ENCODE results near the gene PILRA. TPM values are rescaled to one million over a fixed set of nuclear protein-coding genes. Genes with fewer than 3 reads are reported as not detected.

Gene PILRA
- total and polyA plus RNA-seq, 2 experiments from 2014 or later, result 0.38 to 5.3 TPM

DNA sequence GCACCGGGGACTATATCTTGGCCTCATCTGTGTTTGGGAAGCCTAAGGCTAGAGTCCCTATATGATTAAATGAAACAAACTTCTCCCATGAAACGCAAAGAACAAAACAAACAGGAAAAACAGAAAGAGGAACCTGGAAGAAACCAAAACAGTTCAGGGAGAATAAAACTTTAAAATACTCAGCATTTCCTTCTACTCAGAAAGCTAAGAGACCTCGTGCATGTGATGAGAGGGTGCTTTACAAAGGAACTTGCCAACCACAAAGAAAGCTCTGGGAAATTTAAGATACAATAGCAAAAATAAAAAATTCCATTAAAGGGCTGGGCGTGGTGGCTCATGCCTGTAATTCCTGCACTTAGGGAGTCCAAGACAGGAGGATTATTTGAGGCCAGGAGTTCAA lies 6.9 kb downstream of the PILRA start:
- peaks cover 12% of the 10 kb centered on the region; the same call in 1 of the 2 replicates for H3K27me3 ChIP-seq (ENCODE audit: insufficient read depth)
- no peaks in the 10 kb centered on the region for H3F3A ChIP-seq (replicated peaks; ENCODE audit: low read depth)
- no peaks in the 10 kb centered on the region for H3K4me1 ChIP-seq (ENCODE audit: insufficient read depth)
- DNase-seq (ENCODE audit: low spot score) (no peak), ATAC-seq (no peak)
- no peaks in the 10 kb centered on the region for H3K79me2 ChIP-seq (replicated peaks; ENCODE audit: insufficient read depth)
- Mint-ChIP-seq H3K4me1 (no peaks in the 10 kb centered on the region), H3K36me3 (ENCODE audit: low read depth) (no peaks in the 10 kb centered on the region; the same call in 2 of the 3 replicates), H3K9me3 (no peaks in the 10 kb centered on the region; the same call in 2 of the 3 replicates), H3K27ac (no peak overlapping the region), H3K27me3 (ENCODE audit: insufficient read depth, low read depth, poor library complexity) (peaks cover 9% of the 10 kb centered on the region), H3K4me3 (no peak overlapping the region)
- no peaks in the 10 kb centered on the region for H3K36me3 ChIP-seq (ENCODE audit: insufficient read depth)
- no peak overlapping the region for H3K4me2 ChIP-seq
- no peak overlapping the region for H3K27ac ChIP-seq (ENCODE audit: low read depth)
- 0 out of 2 replicates have a peak, but pooled peaks cover 4% of the 10 kb centered on the region for H3K9me2 ChIP-seq (ENCODE audit: insufficient read depth)
- H2AFZ ChIP-seq, result no peak overlapping the region
- H3K4me3 ChIP-seq, result no peak overlapping the region
- H4K20me1 ChIP-seq (replicated peaks; ENCODE audit: insufficient read depth), result no peaks in the 10 kb centered on the region
- TF ChIP-seq ZNF331 (CRISPR knock-in tag; IDR thresholded peaks at IDR 0.05; ENCODE audit: low read depth) (no peak), EZH2phosphoT487 (IDR thresholded peaks at IDR 0.05; ENCODE audit: unreplicated experiment) (no peak), NANOG (IDR thresholded peaks at IDR 0.05; ENCODE audit: borderline replicate concordance) (no peak), JUNB (IDR thresholded peaks at IDR 0.05; ENCODE audit: unreplicated experiment) (no peak), ZNF114 (CRISPR knock-in tag; IDR thresholded peaks at IDR 0.05) (no peak)
- TF ChIP-seq, protein P1, sequence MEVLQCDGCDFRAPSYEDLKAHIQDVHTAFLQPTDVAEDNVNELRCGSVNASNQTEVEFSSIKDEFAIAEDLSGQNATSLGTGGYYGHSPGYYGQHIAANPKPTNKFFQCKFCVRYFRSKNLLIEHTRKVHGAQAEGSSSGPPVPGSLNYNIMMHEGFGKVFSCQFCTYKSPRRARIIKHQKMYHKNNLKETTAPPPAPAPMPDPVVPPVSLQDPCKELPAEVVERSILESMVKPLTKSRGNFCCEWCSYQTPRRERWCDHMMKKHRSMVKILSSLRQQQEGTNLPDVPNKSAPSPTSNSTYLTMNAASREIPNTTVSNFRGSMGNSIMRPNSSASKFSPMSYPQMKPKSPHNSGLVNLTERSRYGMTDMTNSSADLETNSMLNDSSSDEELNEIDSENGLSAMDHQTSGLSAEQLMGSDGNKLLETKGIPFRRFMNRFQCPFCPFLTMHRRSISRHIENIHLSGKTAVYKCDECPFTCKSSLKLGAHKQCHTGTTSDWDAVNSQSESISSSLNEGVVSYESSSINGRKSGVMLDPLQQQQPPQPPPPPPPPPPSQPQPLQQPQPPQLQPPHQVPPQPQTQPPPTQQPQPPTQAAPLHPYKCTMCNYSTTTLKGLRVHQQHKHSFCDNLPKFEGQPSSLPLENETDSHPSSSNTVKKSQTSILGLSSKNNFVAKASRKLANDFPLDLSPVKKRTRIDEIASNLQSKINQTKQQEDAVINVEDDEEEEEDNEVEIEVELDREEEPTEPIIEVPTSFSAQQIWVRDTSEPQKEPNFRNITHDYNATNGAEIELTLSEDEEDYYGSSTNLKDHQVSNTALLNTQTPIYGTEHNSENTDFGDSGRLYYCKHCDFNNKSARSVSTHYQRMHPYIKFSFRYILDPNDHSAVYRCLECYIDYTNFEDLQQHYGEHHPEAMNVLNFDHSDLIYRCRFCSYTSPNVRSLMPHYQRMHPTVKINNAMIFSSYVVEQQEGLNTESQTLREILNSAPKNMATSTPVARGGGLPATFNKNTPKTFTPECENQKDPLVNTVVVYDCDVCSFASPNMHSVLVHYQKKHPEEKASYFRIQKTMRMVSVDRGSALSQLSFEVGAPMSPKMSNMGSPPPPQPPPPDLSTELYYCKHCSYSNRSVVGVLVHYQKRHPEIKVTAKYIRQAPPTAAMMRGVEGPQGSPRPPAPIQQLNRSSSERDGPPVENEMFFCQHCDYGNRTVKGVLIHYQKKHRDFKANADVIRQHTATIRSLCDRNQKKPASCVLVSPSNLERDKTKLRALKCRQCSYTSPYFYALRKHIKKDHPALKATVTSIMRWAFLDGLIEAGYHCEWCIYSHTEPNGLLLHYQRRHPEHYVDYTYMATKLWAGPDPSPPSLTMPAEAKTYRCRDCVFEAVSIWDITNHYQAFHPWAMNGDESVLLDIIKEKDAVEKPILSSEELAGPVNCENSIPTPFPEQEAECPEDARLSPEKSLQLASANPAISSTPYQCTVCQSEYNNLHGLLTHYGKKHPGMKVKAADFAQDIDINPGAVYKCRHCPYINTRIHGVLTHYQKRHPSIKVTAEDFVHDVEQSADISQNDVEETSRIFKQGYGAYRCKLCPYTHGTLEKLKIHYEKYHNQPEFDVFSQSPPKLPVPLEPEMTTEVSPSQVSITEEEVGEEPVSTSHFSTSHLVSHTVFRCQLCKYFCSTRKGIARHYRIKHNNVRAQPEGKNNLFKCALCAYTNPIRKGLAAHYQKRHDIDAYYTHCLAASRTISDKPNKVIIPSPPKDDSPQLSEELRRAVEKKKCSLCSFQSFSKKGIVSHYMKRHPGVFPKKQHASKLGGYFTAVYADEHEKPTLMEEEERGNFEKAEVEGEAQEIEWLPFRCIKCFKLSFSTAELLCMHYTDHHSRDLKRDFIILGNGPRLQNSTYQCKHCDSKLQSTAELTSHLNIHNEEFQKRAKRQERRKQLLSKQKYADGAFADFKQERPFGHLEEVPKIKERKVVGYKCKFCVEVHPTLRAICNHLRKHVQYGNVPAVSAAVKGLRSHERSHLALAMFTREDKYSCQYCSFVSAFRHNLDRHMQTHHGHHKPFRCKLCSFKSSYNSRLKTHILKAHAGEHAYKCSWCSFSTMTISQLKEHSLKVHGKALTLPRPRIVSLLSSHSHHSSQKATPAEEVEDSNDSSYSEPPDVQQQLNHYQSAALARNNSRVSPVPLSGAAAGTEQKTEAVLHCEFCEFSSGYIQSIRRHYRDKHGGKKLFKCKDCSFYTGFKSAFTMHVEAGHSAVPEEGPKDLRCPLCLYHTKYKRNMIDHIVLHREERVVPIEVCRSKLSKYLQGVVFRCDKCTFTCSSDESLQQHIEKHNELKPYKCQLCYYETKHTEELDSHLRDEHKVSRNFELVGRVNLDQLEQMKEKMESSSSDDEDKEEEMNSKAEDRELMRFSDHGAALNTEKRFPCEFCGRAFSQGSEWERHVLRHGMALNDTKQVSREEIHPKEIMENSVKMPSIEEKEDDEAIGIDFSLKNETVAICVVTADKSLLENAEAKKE (CRISPR knock-in tag; IDR thresholded peaks at IDR 0.05), result no peak
- TF ChIP-seq, protein P2, sequence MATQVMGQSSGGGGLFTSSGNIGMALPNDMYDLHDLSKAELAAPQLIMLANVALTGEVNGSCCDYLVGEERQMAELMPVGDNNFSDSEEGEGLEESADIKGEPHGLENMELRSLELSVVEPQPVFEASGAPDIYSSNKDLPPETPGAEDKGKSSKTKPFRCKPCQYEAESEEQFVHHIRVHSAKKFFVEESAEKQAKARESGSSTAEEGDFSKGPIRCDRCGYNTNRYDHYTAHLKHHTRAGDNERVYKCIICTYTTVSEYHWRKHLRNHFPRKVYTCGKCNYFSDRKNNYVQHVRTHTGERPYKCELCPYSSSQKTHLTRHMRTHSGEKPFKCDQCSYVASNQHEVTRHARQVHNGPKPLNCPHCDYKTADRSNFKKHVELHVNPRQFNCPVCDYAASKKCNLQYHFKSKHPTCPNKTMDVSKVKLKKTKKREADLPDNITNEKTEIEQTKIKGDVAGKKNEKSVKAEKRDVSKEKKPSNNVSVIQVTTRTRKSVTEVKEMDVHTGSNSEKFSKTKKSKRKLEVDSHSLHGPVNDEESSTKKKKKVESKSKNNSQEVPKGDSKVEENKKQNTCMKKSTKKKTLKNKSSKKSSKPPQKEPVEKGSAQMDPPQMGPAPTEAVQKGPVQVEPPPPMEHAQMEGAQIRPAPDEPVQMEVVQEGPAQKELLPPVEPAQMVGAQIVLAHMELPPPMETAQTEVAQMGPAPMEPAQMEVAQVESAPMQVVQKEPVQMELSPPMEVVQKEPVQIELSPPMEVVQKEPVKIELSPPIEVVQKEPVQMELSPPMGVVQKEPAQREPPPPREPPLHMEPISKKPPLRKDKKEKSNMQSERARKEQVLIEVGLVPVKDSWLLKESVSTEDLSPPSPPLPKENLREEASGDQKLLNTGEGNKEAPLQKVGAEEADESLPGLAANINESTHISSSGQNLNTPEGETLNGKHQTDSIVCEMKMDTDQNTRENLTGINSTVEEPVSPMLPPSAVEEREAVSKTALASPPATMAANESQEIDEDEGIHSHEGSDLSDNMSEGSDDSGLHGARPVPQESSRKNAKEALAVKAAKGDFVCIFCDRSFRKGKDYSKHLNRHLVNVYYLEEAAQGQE (IDR thresholded peaks at IDR 0.05; ENCODE audit: unreplicated experiment), result no peak
